HepG2 (cell line): ENCODE results near the gene EVA1A. TPM values are rescaled to one million over a fixed set of nuclear protein-coding genes. Genes with fewer than 3 reads are reported as not detected.

Experiments used
- ATF7 ChIP-seq, 2 experiments: fragments of 450-650 bp in 1 of 2; sonication (generic) in 1 of 2; formaldehyde crosslinking in 1 of 2; IDR thresholded peaks; 2 replicates each; pipeline versions ENCODE4 v1.4.0 to v1.6.1; 2016 to 2020; ENCODE audit warnings: antibody characterized with exemption in 1 of 2, mild to moderate bottlenecking in 1 of 2, missing genetic modification reagents in 1 of 2
- BCL6 ChIP-seq: IDR thresholded peaks from 2 replicates; pipeline ENCODE4 v1.6.1; 2016; ENCODE audit warnings: missing genetic modification reagents, missing compliant biosample characterization
- CEBPB ChIP-seq: IDR thresholded peaks from 2 replicates; pipeline ENCODE4 v1.6.1; 2011; ENCODE audit warnings: low read depth, low read length, improper control_type of control experiment, borderline replicate concordance
- CHD4 ChIP-seq: fragments of 200-600 bp; sonication (generic); IDR thresholded peaks from 2 replicates; pipeline ENCODE4 v1.7.0; 2017; ENCODE audit warnings: mild to moderate bottlenecking, low read length, borderline replicate concordance
- CREB1 ChIP-seq, 2 experiments: fragments of 450-650 bp in 1 of 2; IDR thresholded peaks; 2 replicates each; pipeline ENCODE4 v1.6.1; 2016 to 2017; ENCODE audit warnings: control low read depth in 1 of 2, mild to moderate bottlenecking in 1 of 2, missing compliant biosample characterization in 1 of 2, missing genetic modification characterization in 1 of 2
- FOXA1 ChIP-seq, 2 experiments: fragments of 450-650 bp in 1 of 2; sonication (generic) in 1 of 2; formaldehyde crosslinking in 1 of 2; IDR thresholded peaks; 2 replicates each; pipeline versions ENCODE4 v1.4.0 to v1.6.1; 2016 to 2020; ENCODE audit warnings: missing genetic modification reagents in 1 of 2
- SMC3 ChIP-seq: IDR thresholded peaks from 2 replicates; pipeline ENCODE4 v1.6.1; 2011; ENCODE audit warnings: low read length, improper control_type of control experiment
- SOX13 ChIP-seq, 3 experiments: fragments of 450-650 bp in 1 of 3; sonication (generic) in 1 of 3; formaldehyde crosslinking in 1 of 3; IDR thresholded peaks in 2 of 3; conservative IDR thresholded peaks in 1 of 3; 2 replicates each; pipeline versions ENCODE4 v1.5.0 to v1.6.1; 2016 to 2020; ENCODE audit warnings: antibody characterized with exemption in 1 of 3, mild to moderate bottlenecking in 1 of 3, missing compliant biosample characterization in 1 of 3, missing genetic modification reagents in 1 of 3, moderate library complexity in 1 of 3
- SOX5 ChIP-seq: IDR thresholded peaks from 2 replicates; pipeline ENCODE4 v1.6.1; 2016; ENCODE audit warnings: borderline replicate concordance
- YEATS2 ChIP-seq: sonication (generic); formaldehyde crosslinking; IDR thresholded peaks from 2 replicates; pipeline ENCODE4 v1.4.0; 2020; ENCODE audit warnings: missing genetic modification reagents, borderline replicate concordance
- ZNF441 ChIP-seq: sonication (generic); formaldehyde crosslinking; IDR thresholded peaks from 2 replicates; pipeline ENCODE4 v1.7.0; 2021; ENCODE audit warnings: missing genetic modification reagents, borderline replicate concordance
- polyA plus RNA-seq, 8 experiments: library from polyadenylated mRNA; depleted of rRNA in 3 of 8; stranded (reverse) in 7 of 8; unstranded in 1 of 8; fragments of >200 nt; fragmentation: Illumina TruSeq in 4 of 8; extraction: Trizol in 4 of 8; gene quantifications; 2 replicates each; pipeline versions ENCODE4 v1.2.1 to v1.2.3, GENCODE V29; 2011 to 2016; ENCODE audit warnings: low read depth in 4 of 8, missing spikeins in 1 of 8, mixed read lengths in 1 of 8; ENCODE audit not compliant: insufficient read depth in 1 of 8
- total RNA-seq, 5 experiments: library from RNA; depleted of rRNA; stranded (reverse); fragments of >200 nt; fragmentation: Illumina TruSeq; extraction: Trizol; gene quantifications; 2 replicates each; pipeline ENCODE4 v1.2.3, GENCODE V29; 2016; ENCODE audit warnings: low read depth in 1 of 5
- TF ChIP-seq, protein P1 (sequence below): sonication (generic); formaldehyde crosslinking; IDR thresholded peaks from 2 replicates; pipeline ENCODE4 v1.8.1; 2022; ENCODE audit warnings: low read depth, mild to moderate bottlenecking, missing genetic modification reagents
- TF ChIP-seq, protein P2 (sequence below): sonication (generic); formaldehyde crosslinking; IDR thresholded peaks from 2 replicates; pipeline ENCODE4 v1.4.0; 2020; ENCODE audit warnings: missing genetic modification reagents, mild to moderate bottlenecking, borderline replicate concordance
- TF ChIP-seq, protein P3 (sequence below): sonication (generic); formaldehyde crosslinking; IDR thresholded peaks from 2 replicates; pipeline ENCODE4 v1.4.0; 2020; ENCODE audit warnings: missing genetic modification reagents
- TF ChIP-seq, protein P4 (sequence below): IDR thresholded peaks from 2 replicates; pipeline ENCODE4 v1.6.1; 2012; ENCODE audit warnings: low read depth, low read length, improper control_type of control experiment

The EVA1A gene
- total and polyA plus RNA-seq, 2 of the 13 experiments (the other 11 are each of a cell fraction or from before 2014, with no cell fraction given) = 57.5 to 57.8 TPM

DNA sequence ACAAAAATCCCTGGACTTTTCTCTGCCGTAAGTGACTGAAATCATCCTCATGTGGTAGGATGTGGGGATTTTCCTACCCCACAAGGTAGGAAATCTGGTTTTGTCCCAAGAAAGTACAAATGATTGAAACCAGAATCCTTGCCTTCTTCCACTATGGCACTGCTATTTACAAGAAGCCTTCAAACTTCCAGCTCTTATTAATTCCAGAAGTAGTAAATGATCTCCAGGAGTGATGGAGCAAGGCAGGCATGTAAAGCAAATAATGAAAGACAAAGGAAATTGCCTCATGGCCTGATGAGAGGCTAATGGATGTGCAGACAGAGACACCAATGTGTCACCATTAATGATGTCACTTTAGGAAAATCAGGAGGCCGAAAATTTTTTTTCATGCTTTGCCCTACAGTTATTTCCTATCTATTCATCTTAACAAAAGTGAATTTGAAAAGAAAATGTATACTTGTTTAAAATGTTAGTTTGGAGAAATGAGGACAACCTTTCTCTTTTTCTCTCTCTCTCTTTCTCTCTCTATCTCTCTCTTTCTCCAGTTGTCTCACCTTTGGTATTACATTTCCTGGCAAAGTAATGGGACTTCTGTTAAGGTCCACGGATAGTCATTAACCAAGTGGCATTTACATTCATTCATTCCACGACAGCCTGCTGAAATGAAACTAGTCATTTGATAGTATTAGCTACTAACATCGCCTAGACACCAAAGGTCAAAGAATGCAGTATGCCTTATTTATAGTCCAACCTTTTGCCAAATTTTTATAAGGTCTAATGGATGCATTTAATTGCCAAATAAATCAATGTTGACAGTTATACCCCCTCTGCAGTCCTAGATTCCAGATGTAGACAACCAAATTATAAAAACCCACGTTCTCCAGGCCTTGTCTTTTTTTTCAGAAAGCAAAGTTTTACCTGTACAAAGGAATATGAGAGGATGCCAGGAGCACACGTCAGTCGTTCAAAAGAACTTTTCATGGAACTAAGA lies 5.0 kb upstream of the EVA1A start (continued):
- TF ChIP-seq, protein P1, sequence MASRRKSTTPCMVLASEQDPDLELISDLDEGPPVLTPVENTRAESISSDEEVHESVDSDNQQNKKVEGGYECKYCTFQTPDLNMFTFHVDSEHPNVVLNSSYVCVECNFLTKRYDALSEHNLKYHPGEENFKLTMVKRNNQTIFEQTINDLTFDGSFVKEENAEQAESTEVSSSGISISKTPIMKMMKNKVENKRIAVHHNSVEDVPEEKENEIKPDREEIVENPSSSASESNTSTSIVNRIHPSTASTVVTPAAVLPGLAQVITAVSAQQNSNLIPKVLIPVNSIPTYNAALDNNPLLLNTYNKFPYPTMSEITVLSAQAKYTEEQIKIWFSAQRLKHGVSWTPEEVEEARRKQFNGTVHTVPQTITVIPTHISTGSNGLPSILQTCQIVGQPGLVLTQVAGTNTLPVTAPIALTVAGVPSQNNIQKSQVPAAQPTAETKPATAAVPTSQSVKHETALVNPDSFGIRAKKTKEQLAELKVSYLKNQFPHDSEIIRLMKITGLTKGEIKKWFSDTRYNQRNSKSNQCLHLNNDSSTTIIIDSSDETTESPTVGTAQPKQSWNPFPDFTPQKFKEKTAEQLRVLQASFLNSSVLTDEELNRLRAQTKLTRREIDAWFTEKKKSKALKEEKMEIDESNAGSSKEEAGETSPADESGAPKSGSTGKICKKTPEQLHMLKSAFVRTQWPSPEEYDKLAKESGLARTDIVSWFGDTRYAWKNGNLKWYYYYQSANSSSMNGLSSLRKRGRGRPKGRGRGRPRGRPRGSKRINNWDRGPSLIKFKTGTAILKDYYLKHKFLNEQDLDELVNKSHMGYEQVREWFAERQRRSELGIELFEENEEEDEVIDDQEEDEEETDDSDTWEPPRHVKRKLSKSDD = 0 out of 2 replicates have a peak, but pooled peaks have one; percentile 56
- TF ChIP-seq YEATS2 (CRISPR knock-in tag) (no peak), CEBPB (peak; percentile 71), FOXA1 (IDR thresholded peaks at IDR 0.05) (no peak), FOXA1 (CRISPR knock-in tag; IDR thresholded peaks at IDR 0.05) (peak; percentile 35; the same call in 1 of the 2 replicates), SOX5 (CRISPR knock-in tag) (peak; percentile 46; the same call in 1 of the 2 replicates), ZNF441 (CRISPR knock-in tag) (no peak), CHD4 (peak; percentile 60; the same call in 1 of the 2 replicates), ATF7 (IDR thresholded peaks at IDR 0.05) (peak; percentile 72), ATF7 (CRISPR knock-in tag; IDR thresholded peaks at IDR 0.05) (no peak), BCL6 (CRISPR knock-in tag) (0 out of 2 replicates have a peak, but pooled peaks have one; percentile 3), SMC3 (0 out of 2 replicates have a peak, but pooled peaks have one; percentile 9), CREB1 (IDR thresholded peaks at IDR 0.05) (peak; percentile 58; the same call in 1 of the 2 replicates), CREB1 (CRISPR knock-in tag; IDR thresholded peaks at IDR 0.05) (no peak), SOX13 (IDR thresholded peaks at IDR 0.05) (no peak), SOX13 (CRISPR knock-in tag; conservative IDR thresholded peaks at IDR 0.05 in 1 of 2, IDR thresholded peaks at IDR 0.05 in 1 of 2) (peak in 1 of 2 experiments; percentile 78; a peak in 2 of 4 replicates)
- TF ChIP-seq, protein P2, sequence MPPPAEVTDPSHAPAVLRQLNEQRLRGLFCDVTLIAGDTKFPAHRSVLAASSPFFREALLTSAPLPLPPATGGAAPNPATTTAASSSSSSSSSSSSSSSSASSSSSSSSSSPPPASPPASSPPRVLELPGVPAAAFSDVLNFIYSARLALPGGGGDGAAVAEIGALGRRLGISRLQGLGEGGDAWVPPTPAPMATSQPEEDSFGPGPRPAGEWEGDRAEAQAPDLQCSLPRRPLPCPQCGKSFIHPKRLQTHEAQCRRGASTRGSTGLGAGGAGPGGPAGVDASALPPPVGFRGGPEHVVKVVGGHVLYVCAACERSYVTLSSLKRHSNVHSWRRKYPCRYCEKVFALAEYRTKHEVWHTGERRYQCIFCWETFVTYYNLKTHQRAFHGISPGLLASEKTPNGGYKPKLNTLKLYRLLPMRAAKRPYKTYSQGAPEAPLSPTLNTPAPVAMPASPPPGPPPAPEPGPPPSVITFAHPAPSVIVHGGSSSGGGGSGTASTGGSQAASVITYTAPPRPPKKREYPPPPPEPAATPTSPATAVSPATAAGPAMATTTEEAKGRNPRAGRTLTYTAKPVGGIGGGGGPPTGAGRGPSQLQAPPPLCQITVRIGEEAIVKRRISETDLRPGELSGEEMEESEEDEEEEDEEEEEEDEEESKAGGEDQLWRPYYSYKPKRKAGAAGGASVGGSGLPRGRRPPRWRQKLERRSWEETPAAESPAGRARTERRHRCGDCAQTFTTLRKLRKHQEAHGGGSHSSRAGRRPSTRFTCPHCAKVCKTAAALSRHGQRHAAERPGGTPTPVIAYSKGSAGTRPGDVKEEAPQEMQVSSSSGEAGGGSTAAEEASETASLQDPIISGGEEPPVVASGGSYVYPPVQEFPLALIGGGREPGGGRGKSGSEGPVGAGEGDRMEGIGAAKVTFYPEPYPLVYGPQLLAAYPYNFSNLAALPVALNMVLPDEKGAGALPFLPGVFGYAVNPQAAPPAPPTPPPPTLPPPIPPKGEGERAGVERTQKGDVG = no peak
- TF ChIP-seq, protein P3, sequence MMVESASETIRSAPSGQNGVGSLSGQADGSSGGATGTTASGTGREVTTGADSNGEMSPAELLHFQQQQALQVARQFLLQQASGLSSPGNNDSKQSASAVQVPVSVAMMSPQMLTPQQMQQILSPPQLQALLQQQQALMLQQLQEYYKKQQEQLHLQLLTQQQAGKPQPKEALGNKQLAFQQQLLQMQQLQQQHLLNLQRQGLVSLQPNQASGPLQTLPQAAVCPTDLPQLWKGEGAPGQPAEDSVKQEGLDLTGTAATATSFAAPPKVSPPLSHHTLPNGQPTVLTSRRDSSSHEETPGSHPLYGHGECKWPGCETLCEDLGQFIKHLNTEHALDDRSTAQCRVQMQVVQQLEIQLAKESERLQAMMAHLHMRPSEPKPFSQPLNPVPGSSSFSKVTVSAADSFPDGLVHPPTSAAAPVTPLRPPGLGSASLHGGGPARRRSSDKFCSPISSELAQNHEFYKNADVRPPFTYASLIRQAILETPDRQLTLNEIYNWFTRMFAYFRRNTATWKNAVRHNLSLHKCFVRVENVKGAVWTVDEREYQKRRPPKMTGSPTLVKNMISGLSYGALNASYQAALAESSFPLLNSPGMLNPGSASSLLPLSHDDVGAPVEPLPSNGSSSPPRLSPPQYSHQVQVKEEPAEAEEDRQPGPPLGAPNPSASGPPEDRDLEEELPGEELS = peak; percentile 18; the same call in 1 of the 2 replicates
- TF ChIP-seq, protein P4, sequence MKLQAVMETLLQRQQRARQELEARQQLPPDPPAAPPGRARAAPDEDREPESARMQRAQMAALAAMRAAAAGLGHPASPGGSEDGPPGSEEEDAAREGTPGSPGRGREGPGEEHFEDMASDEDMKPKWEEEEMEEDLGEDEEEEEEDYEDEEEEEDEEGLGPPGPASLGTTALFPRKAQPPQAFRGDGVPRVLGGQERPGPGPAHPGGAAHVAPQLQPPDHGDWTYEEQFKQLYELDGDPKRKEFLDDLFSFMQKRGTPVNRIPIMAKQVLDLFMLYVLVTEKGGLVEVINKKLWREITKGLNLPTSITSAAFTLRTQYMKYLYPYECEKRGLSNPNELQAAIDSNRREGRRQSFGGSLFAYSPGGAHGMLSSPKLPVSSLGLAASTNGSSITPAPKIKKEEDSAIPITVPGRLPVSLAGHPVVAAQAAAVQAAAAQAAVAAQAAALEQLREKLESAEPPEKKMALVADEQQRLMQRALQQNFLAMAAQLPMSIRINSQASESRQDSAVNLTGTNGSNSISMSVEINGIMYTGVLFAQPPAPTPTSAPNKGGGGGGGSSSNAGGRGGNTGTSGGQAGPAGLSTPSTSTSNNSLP = peak; percentile 34
